GM21447 (cell line): Measurements from ENCODE around the gene ZSCAN9.

Experiments
- ATAC-seq: cut with Tn5 transposase; IDR thresholded peaks from one replicate; pipeline ENCODE4 v1.9.1; 2021; ENCODE audit not compliant: unreplicated experiment

Gene ZSCAN9

GRCh38 chr6:28220257-28221133 lies 4.6 kb upstream of the ZSCAN9 start:
- no peak for ATAC-seq

GRCh38 chr6:28224131-28225055 lies 682 bp upstream of the ZSCAN9 start:
- ATAC-seq, result no peak

- no peak for ATAC-seq
These were observed 1.4 kb downstream of the ZSCAN9 start for GRCh38 chr6:28226460-28226859.

GRCh38 chr6:28232785-28233184 lies 7.7 kb downstream of the ZSCAN9 start:
- no peak for ATAC-seq

- ATAC-seq, result no peak
These were observed 10.9 kb downstream of the ZSCAN9 start for GRCh38 chr6:28235912-28236452.

GRCh38 chr6:28239636-28240035 lies 14.6 kb downstream of the ZSCAN9 start:
- ATAC-seq, result no peak

GRCh38 chr6:28240471-28240870 lies 15.4 kb downstream of the ZSCAN9 start:
- no peak for ATAC-seq

- no peak for ATAC-seq
These were observed 18.9 kb downstream of the ZSCAN9 start for GRCh38 chr6:28243946-28244345.

GRCh38 chr6:28245206-28245941 lies 20.3 kb downstream of the ZSCAN9 start:
- ATAC-seq, result no peak

GRCh38 chr6:28248916-28249315 lies 23.8 kb downstream of the ZSCAN9 start:
- ATAC-seq, result no peak

GRCh38 chr6:28250747-28251146 lies 25.7 kb downstream of the ZSCAN9 start:
- no peak for ATAC-seq

GRCh38 chr6:28251661-28252008 lies 26.6 kb downstream of the ZSCAN9 start:
- peak; percentile 49 for ATAC-seq

GRCh38 chr6:28252009-28252975 lies 27.2 kb downstream of the ZSCAN9 start, which contains the start of gene ZKSCAN4:
Gene ZKSCAN4 (minus strand): TSS chr6:28252269. CDS start chr6:28251980, 289 bp downstream.
- ATAC-seq, result peak; percentile 86

- no peak for ATAC-seq
These were observed 29.0 kb downstream of the ZSCAN9 start for GRCh38 chr6:28254121-28254519.

GRCh38 chr6:28257042-28257441 lies 32.0 kb downstream of the ZSCAN9 start:
- ATAC-seq, result no peak

- no peak for ATAC-seq
These were observed 34.1 kb downstream of the ZSCAN9 start, which contains the start of gene NKAPL for GRCh38 chr6:28258877-28259777. Gene NKAPL (plus strand): TSS chr6:28259297. CDS start chr6:28259372, 75 bp downstream.

GRCh38 chr6:28263922-28264321 lies 38.8 kb downstream of the ZSCAN9 start:
- no peak for ATAC-seq

- ATAC-seq, result no peak
These were observed 39.8 kb downstream of the ZSCAN9 start for GRCh38 chr6:28264834-28265401.
